ENCODE measurements around the gene NUDT3. TPM values are rescaled to one million over a fixed set of nuclear protein-coding genes. Genes with fewer than 3 reads are reported as not detected.
A peak's percentile ranks its signal among the peaks of the same experiment; 100 is the strongest.

NUDT3 gene
- total RNA-seq, 6 experiments from 2014 or later = 14.5 to 22.7 (median 16.7) TPM

- Histone ChIP-seq H3K27ac (no peak overlapping the region), H3K9me3 (no peaks in the 10 kb centered on the region), H3K4me3 (no peak overlapping the region), H3K4me1 (peaks cover 0 to 9% (median 3%) of the 10 kb centered on the region in 4 donors), H3K36me3 (no peaks in the 10 kb centered on the region), H3K27me3 (no peaks in the 10 kb centered on the region)
- intact Hi-C loops (cut with DNase I) = no loop called here
- peak; percentile 37 to 65 (median 46) for ATAC-seq
- 40% methylated on average over 1 of the region's 1 CpG for WGBS (ENCODE audit: insufficient coverage, low coverage, low lambda C conversion rate, missing lambda C conversion rate)
- TF ChIP-seq POLR2A (IDR thresholded peaks at IDR 0.05) (no peak), CTCF (IDR thresholded peaks at IDR 0.05) (no peak)
- DNase-seq = no peak
Observed at GRCh38 chr6:34300332-34300751, 92.1 kb downstream of the NUDT3 start.

GRCh38 chr6:34298941-34299340 is 93.5 kb downstream of the NUDT3 start:
- no peaks in the 10 kb centered on the region for H3K9me3 ChIP-seq
- peaks cover 0 to 3% (median 0%) of the 10 kb centered on the region in 4 donors for H3K36me3 ChIP-seq
- TF ChIP-seq CTCF (IDR thresholded peaks at IDR 0.05) = no peak
- DNase-seq (no peak), ATAC-seq (no peak)
- H3K4me1 ChIP-seq = peaks cover 0 to 8% (median 3%) of the 10 kb centered on the region in 4 donors
- H3K27ac ChIP-seq = no peak overlapping the region
- 31% methylated on average over 2 of the region's 2 CpGs for WGBS (ENCODE audit: insufficient coverage, low coverage, low lambda C conversion rate, missing lambda C conversion rate)
- H3K4me3 ChIP-seq = no peak overlapping the region
- intact Hi-C loops (cut with DNase I) = no loop called here
- no peaks in the 10 kb centered on the region for H3K27me3 ChIP-seq

GRCh38 chr6:34295721-34296120 is 96.7 kb downstream of the NUDT3 start:
- H3K4me1 ChIP-seq = no peaks in the 10 kb centered on the region
- H3K4me3 ChIP-seq = no peak overlapping the region
- H3K36me3 ChIP-seq = peaks cover 0 to 11% (median 5%) of the 10 kb centered on the region in 4 donors
- WGBS (ENCODE audit: insufficient coverage, low coverage, low lambda C conversion rate, missing lambda C conversion rate) = 53% methylated on average over 3 of the region's 3 CpGs
- DNase-seq (no peak), ATAC-seq (peak in 1 of 4 donors; percentile 35)
- H3K27ac ChIP-seq = no peak overlapping the region
- intact Hi-C loops (cut with DNase I) = no loop called here
- no peaks in the 10 kb centered on the region for H3K9me3 ChIP-seq
- H3K27me3 ChIP-seq = no peaks in the 10 kb centered on the region
- TF ChIP-seq POLR2A (IDR thresholded peaks at IDR 0.05) = no peak
- no peak for TF ChIP-seq CTCF (IDR thresholded peaks at IDR 0.05)

GRCh38 chr6:34292954-34293353 is 99.5 kb downstream of the NUDT3 start:
- no peak overlapping the region for H3K4me3 ChIP-seq
- ATAC-seq (no peak), DNase-seq (no peak)
- intact Hi-C loops (cut with DNase I) = no loop called here
- H3K9me3 ChIP-seq = no peaks in the 10 kb centered on the region
- no peaks in the 10 kb centered on the region for H3K4me1 ChIP-seq
- H3K36me3 ChIP-seq = peaks cover 0 to 11% (median 5%) of the 10 kb centered on the region in 4 donors
- H3K27me3 ChIP-seq = no peaks in the 10 kb centered on the region
- TF ChIP-seq CTCF (IDR thresholded peaks at IDR 0.05) (no peak), POLR2A (IDR thresholded peaks at IDR 0.05) (no peak)
- WGBS (ENCODE audit: insufficient coverage, low coverage, low lambda C conversion rate, missing lambda C conversion rate) = 97% methylated on average over 3 of the region's 3 CpGs
- no peak overlapping the region for H3K27ac ChIP-seq

- H3K27ac ChIP-seq = no peak overlapping the region
- peaks cover 0 to 11% (median 4%) of the 10 kb centered on the region in 4 donors for H3K36me3 ChIP-seq
- no peak for DNase-seq
Observed at GRCh38 chr6:34289137-34289536, 103.3 kb downstream of the NUDT3 start.

More at GRCh38 chr6:34289137-34289536, 103.3 kb downstream of the NUDT3 start:
- ATAC-seq = no peak
- intact Hi-C loops (cut with DNase I) = no loop called here
- Histone ChIP-seq H3K27me3 (no peaks in the 10 kb centered on the region), H3K4me3 (no peak overlapping the region), H3K9me3 (no peaks in the 10 kb centered on the region), H3K4me1 (no peaks in the 10 kb centered on the region)
- TF ChIP-seq POLR2A (IDR thresholded peaks at IDR 0.05) (no peak), CTCF (IDR thresholded peaks at IDR 0.05) (no peak)
- WGBS (ENCODE audit: insufficient coverage, low coverage, low lambda C conversion rate, missing lambda C conversion rate) = 88% methylated on average over 10 of the region's 11 CpGs
